ENCODE measurements around the gene TYSND1.

TYSND1 gene

DNA sequence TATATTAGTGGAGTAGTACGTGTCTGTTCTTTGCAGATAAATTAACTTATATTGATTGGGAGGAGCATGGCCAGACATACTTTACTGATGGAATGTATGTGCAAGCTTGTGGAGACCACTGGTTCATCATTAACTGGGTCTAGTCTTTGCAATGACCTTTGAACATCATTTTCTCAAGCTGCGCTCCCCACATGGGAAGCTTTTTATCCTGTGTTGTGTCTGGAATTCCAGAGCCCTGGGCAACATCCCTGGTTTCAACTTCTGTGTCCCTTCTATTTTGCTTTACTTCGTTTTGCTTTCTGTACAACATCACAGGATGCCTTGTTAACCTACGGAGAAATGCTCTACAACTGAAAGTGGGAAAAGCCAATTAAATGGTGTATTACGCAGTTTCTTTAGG, 55.5 kb downstream of the TYSND1 start:
- Histone ChIP-seq H3K79me2 (ENCODE audit: insufficient read depth, low read depth) (no peaks in the 10 kb centered on the region), H3K4me2 (no peak overlapping the region), H3K27me3 (ENCODE audit: insufficient read depth, low read depth) (no peaks in the 10 kb centered on the region), H2AFZ (ENCODE audit: low read depth) (no peak overlapping the region), H3K27ac (no peak overlapping the region), H3K9ac (no peak overlapping the region), H3K4me1 (ENCODE audit: low read depth, poor library complexity, severe bottlenecking) (peaks cover 12% of the 10 kb centered on the region), H4K20me1 (ENCODE audit: insufficient read depth) (no peaks in the 10 kb centered on the region), H3K4me3 (IDR thresholded peaks at IDR 0.05; ENCODE audit: insufficient read depth, low read depth, low read length) (no peak overlapping the region), H3K36me3 (ENCODE audit: insufficient read depth) (no peaks in the 10 kb centered on the region)
- TF ChIP-seq, protein P1, sequence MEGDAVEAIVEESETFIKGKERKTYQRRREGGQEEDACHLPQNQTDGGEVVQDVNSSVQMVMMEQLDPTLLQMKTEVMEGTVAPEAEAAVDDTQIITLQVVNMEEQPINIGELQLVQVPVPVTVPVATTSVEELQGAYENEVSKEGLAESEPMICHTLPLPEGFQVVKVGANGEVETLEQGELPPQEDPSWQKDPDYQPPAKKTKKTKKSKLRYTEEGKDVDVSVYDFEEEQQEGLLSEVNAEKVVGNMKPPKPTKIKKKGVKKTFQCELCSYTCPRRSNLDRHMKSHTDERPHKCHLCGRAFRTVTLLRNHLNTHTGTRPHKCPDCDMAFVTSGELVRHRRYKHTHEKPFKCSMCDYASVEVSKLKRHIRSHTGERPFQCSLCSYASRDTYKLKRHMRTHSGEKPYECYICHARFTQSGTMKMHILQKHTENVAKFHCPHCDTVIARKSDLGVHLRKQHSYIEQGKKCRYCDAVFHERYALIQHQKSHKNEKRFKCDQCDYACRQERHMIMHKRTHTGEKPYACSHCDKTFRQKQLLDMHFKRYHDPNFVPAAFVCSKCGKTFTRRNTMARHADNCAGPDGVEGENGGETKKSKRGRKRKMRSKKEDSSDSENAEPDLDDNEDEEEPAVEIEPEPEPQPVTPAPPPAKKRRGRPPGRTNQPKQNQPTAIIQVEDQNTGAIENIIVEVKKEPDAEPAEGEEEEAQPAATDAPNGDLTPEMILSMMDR (conservative IDR thresholded peaks at IDR 0.05; ENCODE audit: low read depth, low read length), result no peak

- H2AFZ ChIP-seq (ENCODE audit: low read depth), result no peak overlapping the region
- no peak overlapping the region for H3K4me2 ChIP-seq
- H3K27ac ChIP-seq, result no peak overlapping the region
- TF ChIP-seq, protein P1 (conservative IDR thresholded peaks at IDR 0.05; ENCODE audit: low read depth, low read length), result no peak
- no peak overlapping the region for H3K4me3 ChIP-seq (IDR thresholded peaks at IDR 0.05; ENCODE audit: insufficient read depth, low read depth, low read length)
- no peaks in the 10 kb centered on the region for H3K27me3 ChIP-seq (ENCODE audit: insufficient read depth, low read depth)
- no peaks in the 10 kb centered on the region for H4K20me1 ChIP-seq (ENCODE audit: insufficient read depth)
- H3K9ac ChIP-seq, result no peak overlapping the region
- no peaks in the 10 kb centered on the region for H3K79me2 ChIP-seq (ENCODE audit: insufficient read depth, low read depth)
- H3K4me1 ChIP-seq (ENCODE audit: low read depth, poor library complexity, severe bottlenecking), result peaks cover 12% of the 10 kb centered on the region
- H3K36me3 ChIP-seq (ENCODE audit: insufficient read depth), result no peaks in the 10 kb centered on the region
Observed at GRCh38 chr10:70090013-70090412, 56.5 kb downstream of the TYSND1 start.

- no peaks in the 10 kb centered on the region for H3K36me3 ChIP-seq (ENCODE audit: insufficient read depth)
- H4K20me1 ChIP-seq (ENCODE audit: insufficient read depth), result no peaks in the 10 kb centered on the region
- H3K79me2 ChIP-seq (ENCODE audit: insufficient read depth, low read depth), result no peaks in the 10 kb centered on the region
- no peak overlapping the region for H3K9ac ChIP-seq
- H3K4me3 ChIP-seq (IDR thresholded peaks at IDR 0.05; ENCODE audit: insufficient read depth, low read depth, low read length), result no peak overlapping the region
- peaks cover 1% of the 10 kb centered on the region for H3K4me1 ChIP-seq (ENCODE audit: low read depth, poor library complexity, severe bottlenecking)
- H3K27ac ChIP-seq, result no peak overlapping the region
- TF ChIP-seq, protein P1 (conservative IDR thresholded peaks at IDR 0.05; ENCODE audit: low read depth, low read length), result no peak
- no peak overlapping the region for H2AFZ ChIP-seq (ENCODE audit: low read depth)
- H3K27me3 ChIP-seq (ENCODE audit: insufficient read depth, low read depth), result no peaks in the 10 kb centered on the region
- H3K4me2 ChIP-seq, result no peak overlapping the region
Observed at GRCh38 chr10:70088308-70088698, 58.2 kb downstream of the TYSND1 start.
